ENCODE data around the gene ATF3.

ATF3 gene

GRCh38 chr1:212586206-212587015 is 22.1 kb upstream of the ATF3 start:
- DNase-seq (ENCODE audit: low spot score) = no peak

- no peak for DNase-seq (ENCODE audit: low spot score)
These were observed 21.3 kb upstream of the ATF3 start for GRCh38 chr1:212587016-212587887.

- no peak for DNase-seq (ENCODE audit: low spot score)
These were observed 20.6 kb upstream of the ATF3 start for GRCh38 chr1:212587888-212588510.

GRCh38 chr1:212589446-212589845 is 19.1 kb upstream of the ATF3 start:
- no peak for DNase-seq (ENCODE audit: low spot score)

- no peak for DNase-seq (ENCODE audit: low spot score)
These were observed 16.6 kb upstream of the ATF3 start for GRCh38 chr1:212591922-212592321.

GRCh38 chr1:212593821-212594251 is 14.7 kb upstream of the ATF3 start:
- DNase-seq (ENCODE audit: low spot score) = no peak

GRCh38 chr1:212594640-212595039 is 13.9 kb upstream of the ATF3 start:
- no peak for DNase-seq (ENCODE audit: low spot score)

- DNase-seq (ENCODE audit: low spot score) = no peak
These were observed 13.3 kb upstream of the ATF3 start for GRCh38 chr1:212595229-212595628.

GRCh38 chr1:212595787-212596714 is 12.5 kb upstream of the ATF3 start:
- DNase-seq (ENCODE audit: low spot score) = no peak

- DNase-seq (ENCODE audit: low spot score) = no peak
These were observed 11.8 kb upstream of the ATF3 start for GRCh38 chr1:212596798-212597197.

- no peak for DNase-seq (ENCODE audit: low spot score)
These were observed 11.1 kb upstream of the ATF3 start for GRCh38 chr1:212597487-212597886.

- no peak for DNase-seq (ENCODE audit: low spot score)
These were observed 8.3 kb upstream of the ATF3 start for GRCh38 chr1:212600071-212600915.

- DNase-seq (ENCODE audit: low spot score) = no peak
These were observed 7.6 kb upstream of the ATF3 start for GRCh38 chr1:212600980-212601379.

- no peak for DNase-seq (ENCODE audit: low spot score)
These were observed 7.0 kb upstream of the ATF3 start for GRCh38 chr1:212601524-212601923.

GRCh38 chr1:212605441-212606394 is 2.8 kb upstream of the ATF3 start:
- no peak for DNase-seq (ENCODE audit: low spot score)

GRCh38 chr1:212606395-212607205 is 2.0 kb upstream of the ATF3 start:
- peak; percentile 58 for DNase-seq (ENCODE audit: low spot score)

GRCh38 chr1:212607206-212607912 is 1.2 kb upstream of the ATF3 start:
- DNase-seq (ENCODE audit: low spot score) = no peak

- DNase-seq (ENCODE audit: low spot score) = peak; percentile 61
These were observed 609 bp upstream of the ATF3 start for GRCh38 chr1:212607913-212608391.

Data from D341Med (cell line).